K562 (cell line): ENCODE measurements around the gene ALG1L2. TPM values are rescaled to one million over a fixed set of nuclear protein-coding genes. Genes with fewer than 3 reads are reported as not detected.

ENCODE experiments used
- ATAC-seq: fragments of 200-7000 bp; cut with Tn5 transposase; 3 replicates; pipeline ENCODE4 v1.9.1; 2020; ENCODE audit warnings: moderate library complexity
- BruUV-seq: library from RNA; stranded (reverse); fragments of 400-500 nt; replicated peaks from 2 replicates; lab custom pipeline; 2021; lab: Mats Ljungman, UMichigan
- CTCF ChIA-PET: fragments of 300-600 bp; formaldehyde crosslinking; extraction: SDS; loops from one replicate; lab custom pipeline; 2021; ENCODE audit warnings: low intra/inter-chr PET ratio; lab: Yijun Ruan, JAX
- POLR2A ChIA-PET: fragments of 300-600, 350-650 bp; sonication (Branson Sonifier 250); formaldehyde crosslinking; extraction: SDS; loops from one replicate; lab custom pipeline; 2021; ENCODE audit warnings: antibody characterized with exemption, inconsistent platforms; lab: Yijun Ruan, JAX
- DNase-seq, 4 experiments: peaks; one replicate each; pipeline versions ENCODE4 v3.0.0 to v3.0.0-alpha.2; 2011 to 2018; ENCODE audit warnings: low spot score in 3 of 4, mixed read lengths in 3 of 4; ENCODE audit errors: extremely low read depth in 1 of 4
- FAIRE-seq: peaks from 2 replicates; lab custom pipeline; 2011; peaks lifted over from hg19 to GRCh38; lab: Jason Lieb, UNC
- H2AFZ ChIP-seq: 2 replicates; pipeline ENCODE4 v1.6.0; 2011; ENCODE audit warnings: low read depth, low read length, control low read depth, inconsistent platforms
- H3K27ac ChIP-seq: fragments of 200-600 bp; 3 replicates; pipeline ENCODE4 v1.8.0; 2011; ENCODE audit warnings: low read depth, mild to moderate bottlenecking, control low read depth, inconsistent platforms, low read length, moderate library complexity, mixed read lengths; ENCODE audit errors: extremely low read depth
- H3K27me3 ChIP-seq, 2 experiments: fragments of 300-600 bp in 1 of 2; 2 replicates in 1 of 2; 3 replicates in 1 of 2; pipeline versions ENCODE4 v1.6.0 to v1.8.0; 2011; ENCODE audit warnings: inconsistent platforms in 2 of 2, low read length in 2 of 2, mild to moderate bottlenecking in 1 of 2, mixed read lengths in 1 of 2, moderate library complexity in 1 of 2; ENCODE audit not compliant: control insufficient read depth in 2 of 2, insufficient read depth in 2 of 2
- H3K36me3 ChIP-seq: fragments of 300-600 bp; 3 replicates; pipeline ENCODE4 v1.8.0; 2011; ENCODE audit warnings: mild to moderate bottlenecking, low read length, inconsistent platforms; ENCODE audit not compliant: control insufficient read depth, insufficient read depth
- H3K4me1 ChIP-seq, 2 experiments: fragments of 200-600 bp in 1 of 2; replicated peaks in 1 of 2; 2 replicates in 1 of 2; 3 replicates in 1 of 2; pipeline versions ENCODE4 v1.5.1 to v1.8.0; 2011; ENCODE audit warnings: inconsistent platforms in 2 of 2, low read length in 2 of 2, mild to moderate bottlenecking in 1 of 2, mixed read lengths in 1 of 2, moderate library complexity in 1 of 2; ENCODE audit not compliant: control insufficient read depth in 2 of 2, insufficient read depth in 2 of 2
- H3K4me2 ChIP-seq: 2 replicates; pipeline ENCODE4 v1.6.1; 2011; ENCODE audit warnings: low read length, control low read depth, inconsistent platforms, mixed read lengths; ENCODE audit not compliant: insufficient read depth
- H3K4me3 ChIP-seq: fragments of 200-600 bp; sonication (generic), shearing (Covaris generic); 2 replicates; pipeline ENCODE4 v1.5.1; 2016; ENCODE audit warnings: control low read depth, inconsistent platforms
- H3K79me2 ChIP-seq: fragments of 200-600 bp; 3 replicates; pipeline ENCODE4 v1.8.0; 2011; ENCODE audit warnings: low read length, inconsistent platforms; ENCODE audit not compliant: control insufficient read depth, insufficient read depth
- H3K9ac ChIP-seq, 2 experiments: 2 replicates each; pipeline versions ENCODE4 v1.6.0 to v1.6.1; 2011; ENCODE audit warnings: low read depth in 2 of 2, low read length in 2 of 2, control low read depth in 1 of 2, inconsistent platforms in 1 of 2, mild to moderate bottlenecking in 1 of 2, mixed read lengths in 1 of 2; ENCODE audit not compliant: insufficient read depth in 1 of 2
- H3K9me1 ChIP-seq: one replicate; pipeline ENCODE4 v1.6.0; 2011; ENCODE audit warnings: inconsistent platforms, mild to moderate bottlenecking, low read length, moderate library complexity; ENCODE audit not compliant: control insufficient read depth, insufficient read depth
- H3K9me3 ChIP-seq: replicated peaks from 2 replicates; pipeline ENCODE4 v1.5.1; 2011; ENCODE audit warnings: low read depth, low read length, inconsistent platforms; ENCODE audit not compliant: control insufficient read depth, insufficient read depth
- H4K20me1 ChIP-seq: replicated peaks from 2 replicates; pipeline ENCODE4 v1.6.1; 2011; ENCODE audit warnings: low read length, inconsistent platforms, mixed read lengths; ENCODE audit not compliant: control insufficient read depth, insufficient read depth
- MBD1 ChIP-seq: fragments of 250-450 bp; sonication (Bioruptor Pico); IDR thresholded peaks from 2 replicates; pipeline ENCODE4 v1.8.0; 2022; ENCODE audit warnings: inconsistent platforms
- PRDM10 ChIP-seq: fragments of 450-650 bp; IDR thresholded peaks from 2 replicates; pipeline ENCODE4 v1.6.1; 2018; ENCODE audit not compliant: partially characterized antibody
- SPI1 ChIP-seq: IDR thresholded peaks from 2 replicates; pipeline ENCODE4 v1.6.1; 2011; ENCODE audit warnings: low read depth, low read length, control low read depth, borderline replicate concordance
- STAT6 ChIP-seq: sonication (generic); formaldehyde crosslinking; IDR thresholded peaks from 2 replicates; pipeline ENCODE4 v1.8.1; 2023; ENCODE audit warnings: mild to moderate bottlenecking, missing genetic modification reagents
- TFAP4 ChIP-seq: sonication (generic); formaldehyde crosslinking; IDR thresholded peaks from 2 replicates; pipeline ENCODE4 v1.8.0; 2022; ENCODE audit warnings: missing genetic modification reagents, mild to moderate bottlenecking, moderate library complexity, borderline replicate concordance
- VEZF1 ChIP-seq: fragments of 200-800 bp; sonication (Bioruptor generic); IDR thresholded peaks from 2 replicates; pipeline ENCODE4 v1.6.1; 2017; ENCODE audit warnings: missing genetic modification characterization, missing compliant biosample characterization
- YY1 ChIP-seq, 3 experiments: IDR thresholded peaks; 2 replicates each; pipeline ENCODE4 v1.6.1; 2011; ENCODE audit warnings: low read length in 2 of 3, mild to moderate bottlenecking in 2 of 3, moderate library complexity in 2 of 3, borderline replicate concordance in 1 of 3, control low read depth in 1 of 3, low read depth in 1 of 3; ENCODE audit not compliant: insufficient read depth in 3 of 3, insufficient replicate concordance in 2 of 3, control insufficient read depth in 1 of 3, insufficient read length in 1 of 3; ENCODE audit errors: extremely low read depth in 1 of 3
- WGBS: fragments of 100-300 bp; shearing (Covaris generic); methylation state at CpG from one replicate; pipeline ENCODE4 v1.1.6; 2016; ENCODE audit warnings: low coverage, mixed read lengths; ENCODE audit not compliant: insufficient coverage; ENCODE audit errors: missing lambda C conversion rate; 5-methylcytosine and 5-hydroxymethylcytosine counted together
- in situ Hi-C: fragments of 300-500 bp; cut with MboI; formaldehyde crosslinking; loops from 4 replicates; pipeline ENCODE4 v1.15.0; 2018; ENCODE audit warnings: inconsistent platforms, mixed read lengths
- intact Hi-C: fragments of 100-400 bp; cut with micrococcal nuclease; formaldehyde crosslinking; loops from 2 replicates; pipeline ENCODE4 v1.14.2; 2022
- polyA plus RNA-seq, 8 experiments: library from polyadenylated mRNA; depleted of rRNA in 4 of 8; stranded (reverse) in 5 of 8; unstranded in 3 of 8; fragments of >200 nt; fragmentation: Nextera tagmentation in 2 of 8; fragmentation: Illumina TruSeq in 1 of 8; extraction: Ambion mirVana in 2 of 8; extraction: Trizol in 1 of 8; gene quantifications; 2 replicates each; pipeline versions ENCODE4 v1.2.1 to v1.2.3, GENCODE V29; 2011 to 2014; ENCODE audit warnings: inconsistent platforms in 1 of 8, missing spikeins in 1 of 8
- total RNA-seq, 7 experiments: library from RNA; depleted of rRNA in 6 of 7; stranded (reverse); fragments of >200 nt in 6 of 7; fragmentation: Illumina TruSeq in 2 of 7; extraction: Trizol in 2 of 7; gene quantifications; 2 replicates each; pipeline versions ENCODE4 v1.2.1 to v1.2.3, GENCODE V29; 2011 to 2021; ENCODE audit warnings: low replicate concordance in 1 of 7

The ALG1L2 gene
- total and polyA plus RNA-seq, 9 of the 15 experiments (the other 6 are each of a cell fraction or from before 2014, with no cell fraction given), result 0.10 to 1.1 (median 0.33) TPM; not detected in 2

GRCh38 chr3:130093741-130094391 lies 12.2 kb downstream of the ALG1L2 start:
- BruUV-seq, result no TSS peak
- FAIRE-seq (no peak), DNase-seq (peak; percentile 28 to 64 (median 48)), ATAC-seq (no peak)
- in situ Hi-C loops, result no loop called here
- Histone ChIP-seq H2AFZ (peak overlapping the region; percentile 82), H3K9me3 (no peaks in the 10 kb centered on the region), H4K20me1 (no peaks in the 10 kb centered on the region), H3K4me1 (peaks cover 0 to 11% of the 10 kb centered on the region in 2 experiments; a peak in 4 of 5 replicates), H3K79me2 (no peaks in the 10 kb centered on the region), H3K9me1 (no peaks in the 10 kb centered on the region), H3K9ac (peak overlapping the region in 1 of 2 experiments; percentile 45; a peak in 1 of 4 replicates), H3K27me3 (no peaks in the 10 kb centered on the region), H3K36me3 (no peaks in the 10 kb centered on the region), H3K27ac (no peak overlapping the region), H3K4me3 (no peak overlapping the region), H3K4me2 (peak overlapping the region; percentile 37)
- intact Hi-C loops, result no loop called here
- POLR2A ChIA-PET, result interaction anchor here (0.7 to 0.9 kb wide), 2 partner anchors 18 to 745 kb away, joined by 3 read pairs; no protein-coding TSS in a partner anchor
- CTCF ChIA-PET, result no interaction called here
- 11% methylated on average over 12 of the region's 16 CpGs for WGBS
- TF ChIP-seq SPI1 (peak; percentile 89), PRDM10 (peak; percentile 85), VEZF1 (CRISPR knock-in tag) (peak; percentile 23), STAT6 (CRISPR knock-in tag) (no peak), TFAP4 (CRISPR knock-in tag) (peak; percentile 87), YY1 (IDR thresholded peaks at IDR 0.05; ENCODE audit: borderline replicate concordance in 1 of 3, control insufficient read depth in 1 of 3, extremely low read depth in 1 of 3, insufficient read depth in 3 of 3, insufficient read length in 1 of 3, insufficient replicate concordance in 2 of 3, low read depth in 1 of 3, low read length in 2 of 3) (no peak), MBD1 (CRISPR knock-in tag) (no peak)
